NOMO-1 treated with dmso at 0.1 percent for 144 hours (cell line): ENCODE results near the gene SULT1C2.
"Not testable (repeated sequence)": the region's sequence is repeated elsewhere in the genome, so short reads cannot be mapped to it uniquely, and the experiment has no call there.

Source experiments
- DNase-seq: peaks from one replicate; lab custom pipeline; 2025; ENCODE audit not compliant: unreplicated experiment; lab: John Stamatoyannopoulos, UW

SULT1C2 gene

DNA sequence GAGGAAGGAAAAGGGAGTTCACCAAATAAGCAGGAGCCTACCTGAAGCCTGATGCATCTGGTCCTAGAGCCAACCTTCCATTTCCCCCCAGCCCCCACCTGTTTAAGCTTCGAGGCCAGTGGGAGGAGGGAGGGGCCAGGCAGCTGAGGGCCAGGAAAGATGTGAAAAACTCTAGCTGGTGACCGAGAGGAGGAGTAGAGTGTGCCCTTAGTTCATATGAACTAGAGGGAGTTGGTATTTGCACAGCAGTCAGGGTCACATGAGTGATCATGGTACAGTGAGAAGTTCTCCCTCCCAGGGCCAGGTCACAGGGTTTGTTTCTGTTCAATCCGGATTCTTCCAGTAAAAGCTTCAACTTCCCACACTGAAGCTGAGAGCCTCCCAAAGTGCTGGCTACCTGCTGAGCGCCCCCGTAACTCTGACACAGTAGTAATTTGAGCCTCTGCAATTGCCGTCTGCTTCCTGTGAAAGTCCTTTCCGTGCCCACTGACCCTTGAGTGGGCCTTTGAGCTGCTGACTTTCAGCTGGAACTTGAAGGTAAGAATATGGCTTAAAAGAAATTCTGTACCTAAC, at the start of gene SULT1C2:
TSS of gene SULT1C2 (plus strand) at position 362 of the 573 bp plus-strand sequence. CDS start 4,773 bp downstream, outside the sequence.
- no peak for DNase-seq

DNA sequence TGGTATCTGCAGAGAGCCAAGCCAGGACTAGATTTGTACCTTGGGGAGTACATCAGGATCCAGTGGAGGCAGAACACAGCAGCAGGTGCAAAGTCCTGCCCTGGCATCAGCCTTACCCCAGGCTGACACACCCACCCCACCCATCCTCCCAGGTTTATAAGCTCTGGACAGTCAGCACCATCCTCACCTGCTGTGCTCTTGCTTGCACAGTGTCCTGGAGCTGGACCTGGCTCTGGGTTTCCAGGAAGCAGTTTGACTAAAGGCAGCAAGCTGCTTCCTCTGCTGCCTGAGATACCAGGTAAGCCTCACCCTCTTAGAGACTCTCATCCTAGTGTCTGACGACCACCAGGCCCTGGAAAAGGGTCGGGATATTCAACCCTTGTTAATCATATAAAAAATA, 48.9 kb upstream of the SULT1C2 start, which contains the start of gene SULT1C3:
TSS of gene SULT1C3 (plus strand) at position 183 of the 400 bp plus-strand sequence. CDS start 7,227 bp downstream, outside the sequence.
- DNase-seq: no peak

DNA sequence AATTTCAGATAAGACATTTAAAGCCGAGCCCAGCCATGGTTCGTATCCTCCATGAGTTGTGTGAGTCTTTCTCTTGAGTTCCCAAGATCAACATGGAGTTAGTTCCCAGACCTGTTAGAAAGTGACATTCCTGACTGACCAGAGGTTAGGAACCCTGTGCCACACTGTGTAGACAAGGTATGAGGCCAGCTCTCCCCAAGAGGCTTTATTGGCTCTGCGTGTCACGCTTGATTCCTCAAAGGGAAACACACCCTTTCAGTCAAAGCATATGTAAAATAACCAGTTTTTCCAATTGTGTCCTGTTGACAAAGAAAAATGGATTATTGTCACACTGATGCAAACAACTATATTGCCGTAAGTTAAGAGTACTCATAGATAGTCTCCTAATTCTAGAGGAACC, 47.7 kb upstream of the SULT1C2 start:
- no peak for DNase-seq

DNA sequence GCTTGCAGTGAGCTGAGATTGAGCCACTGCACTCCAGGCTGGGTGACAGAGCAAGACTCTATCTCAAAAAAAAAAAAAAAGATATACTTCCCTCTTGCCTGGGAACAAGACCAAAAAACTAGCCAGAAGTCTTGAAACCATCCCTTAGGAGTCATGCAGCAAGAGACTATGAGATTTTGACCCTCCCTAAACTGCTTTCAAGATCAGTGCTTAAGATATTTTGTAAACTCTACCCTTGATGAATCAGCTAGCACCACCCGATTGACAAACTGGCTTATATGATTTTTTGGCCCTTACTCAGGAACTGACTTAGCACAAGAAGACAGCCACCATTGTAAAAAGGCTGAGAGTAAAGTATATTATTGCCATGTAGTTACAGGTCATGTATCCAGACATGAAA, 45.1 kb upstream of the SULT1C2 start:
- DNase-seq: no peak

DNA sequence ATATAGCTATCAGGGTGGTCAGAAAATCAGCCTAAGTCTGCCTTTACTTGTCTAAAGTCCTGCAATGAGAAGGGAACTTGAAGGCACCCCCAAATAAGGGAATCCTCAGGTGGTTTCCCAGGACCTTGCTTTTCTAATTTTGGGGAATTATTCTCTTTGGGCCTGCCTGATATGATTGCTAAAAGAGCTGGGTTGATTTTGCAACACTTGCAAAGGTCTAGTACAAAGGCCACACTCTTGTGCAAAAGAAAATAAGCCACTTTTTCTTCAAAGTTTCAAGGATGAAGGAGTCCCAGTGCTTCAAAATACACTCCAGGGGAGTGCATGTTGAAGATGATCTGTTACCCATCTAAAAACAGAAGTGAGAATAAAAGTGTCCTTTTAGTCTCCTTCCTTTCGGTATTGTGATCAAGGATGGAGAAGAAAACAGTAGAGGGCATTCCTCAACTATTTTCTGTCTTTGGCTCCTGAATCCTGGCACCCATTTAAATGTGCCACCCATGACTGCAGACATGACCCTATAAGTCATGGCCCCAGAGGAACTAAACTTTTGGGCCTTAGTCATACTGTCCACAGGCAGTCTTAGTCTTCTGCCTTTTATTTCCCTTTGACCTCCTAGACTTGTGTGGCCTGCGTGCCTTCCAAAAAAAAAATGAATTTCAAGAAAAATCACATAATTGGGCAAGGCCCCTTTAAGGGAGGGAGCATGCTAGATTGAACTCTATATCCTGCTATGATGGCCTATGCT, 43.9 kb upstream of the SULT1C2 start:
- DNase-seq: no peak

DNA sequence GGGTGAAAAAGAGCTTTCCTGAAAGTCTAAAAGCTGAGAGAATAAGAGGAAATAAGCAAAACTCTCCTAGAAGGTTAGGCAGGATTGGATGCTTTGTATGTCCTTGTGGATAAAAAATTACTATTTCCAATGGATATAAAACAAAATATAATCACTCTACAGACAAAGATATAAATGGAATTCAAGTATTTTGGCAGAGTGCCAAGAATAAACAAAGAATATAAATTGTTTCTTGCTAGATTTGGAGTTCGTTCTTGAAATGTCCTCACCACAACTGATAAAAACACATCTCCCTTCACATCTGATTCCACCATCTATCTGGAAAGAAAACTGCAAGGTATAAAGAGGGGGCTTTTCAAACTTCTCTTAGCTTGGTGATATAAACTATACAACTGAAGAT, 35.6 kb upstream of the SULT1C2 start:
- no peak for DNase-seq

DNA sequence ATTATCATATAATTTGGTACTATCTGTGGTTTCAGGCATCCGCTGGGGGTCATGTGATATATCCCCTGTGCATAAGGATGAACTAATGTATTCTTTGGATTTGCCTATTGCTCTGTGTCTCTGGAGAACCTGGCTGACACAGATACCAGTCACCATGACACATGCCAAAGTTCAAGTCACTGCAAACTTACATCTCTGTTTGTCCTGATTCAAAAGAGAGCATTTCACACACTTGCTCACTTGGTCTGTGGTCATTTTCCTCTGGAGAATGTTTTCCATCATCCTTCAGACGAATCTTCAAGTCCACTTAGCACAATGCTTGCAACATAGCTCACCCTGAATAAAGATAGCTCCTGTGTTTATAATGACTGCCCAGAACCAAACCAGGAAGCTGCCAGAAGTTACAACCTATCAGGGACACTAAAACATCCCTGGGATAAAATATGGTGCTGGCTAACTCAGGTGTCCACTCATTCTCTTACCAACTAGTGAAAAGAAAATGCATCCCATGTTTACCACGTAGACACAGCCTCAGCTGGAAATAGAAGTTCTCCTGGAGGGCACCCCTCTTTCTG, 30.9 kb upstream of the SULT1C2 start:
- DNase-seq: no peak

DNA sequence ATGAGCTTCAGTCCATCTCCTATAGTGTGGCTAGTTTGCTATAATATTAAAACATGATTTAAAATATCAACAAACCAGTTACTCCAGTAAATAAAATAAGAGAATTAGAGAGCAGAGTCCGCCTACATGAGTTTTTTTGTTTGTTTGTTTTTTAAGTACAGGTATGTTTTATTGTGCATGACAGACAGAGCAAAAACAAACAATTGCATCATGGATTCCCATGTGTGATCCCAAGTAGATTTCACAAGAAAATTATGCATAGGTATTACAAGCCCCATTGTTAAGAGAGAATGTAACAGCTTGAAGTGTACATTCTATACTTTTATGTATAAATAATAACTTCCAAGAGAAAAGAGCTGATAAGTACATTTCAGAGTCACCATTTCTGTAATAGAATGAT, 27.9 kb upstream of the SULT1C2 start:
- no peak for DNase-seq

DNA sequence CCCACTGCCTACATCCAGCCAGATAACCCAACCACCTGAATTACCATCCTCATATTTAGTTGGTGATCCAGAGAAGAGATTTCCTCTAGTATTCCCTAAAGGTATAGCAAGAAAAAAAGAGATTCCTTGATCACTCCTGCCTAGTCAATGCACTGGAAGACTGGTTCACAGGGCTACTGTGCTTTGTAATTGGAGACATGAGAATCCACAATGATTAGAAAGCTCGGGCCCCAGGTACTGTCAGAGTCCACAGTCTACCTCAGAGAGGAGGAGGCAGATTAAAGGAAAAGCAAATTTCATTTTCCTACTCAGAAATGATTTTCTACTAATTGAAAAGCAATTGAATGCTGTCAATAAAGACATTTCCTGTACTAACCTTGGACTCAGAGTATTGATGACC, 26.7 kb upstream of the SULT1C2 start:
- no peak for DNase-seq

DNA sequence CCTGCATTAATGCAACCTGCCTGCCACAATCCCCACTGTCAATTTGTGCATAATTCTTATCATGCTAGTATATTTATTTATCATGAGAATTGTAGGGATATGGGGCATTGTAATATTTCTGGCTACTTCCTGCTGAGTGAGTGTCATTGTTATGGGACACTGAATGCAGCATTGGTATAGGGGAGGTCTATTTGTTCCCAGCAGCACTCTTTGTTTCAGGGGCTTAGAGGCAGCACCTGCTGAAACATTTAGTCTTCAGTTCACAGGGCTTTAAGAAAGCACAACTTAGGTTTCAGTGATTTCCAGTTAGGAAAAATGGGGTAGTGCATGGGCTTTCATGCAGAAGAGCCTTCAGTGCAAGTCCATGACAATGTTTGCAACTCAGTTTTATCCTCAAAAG, 25.3 kb upstream of the SULT1C2 start:
- DNase-seq: no peak

DNA sequence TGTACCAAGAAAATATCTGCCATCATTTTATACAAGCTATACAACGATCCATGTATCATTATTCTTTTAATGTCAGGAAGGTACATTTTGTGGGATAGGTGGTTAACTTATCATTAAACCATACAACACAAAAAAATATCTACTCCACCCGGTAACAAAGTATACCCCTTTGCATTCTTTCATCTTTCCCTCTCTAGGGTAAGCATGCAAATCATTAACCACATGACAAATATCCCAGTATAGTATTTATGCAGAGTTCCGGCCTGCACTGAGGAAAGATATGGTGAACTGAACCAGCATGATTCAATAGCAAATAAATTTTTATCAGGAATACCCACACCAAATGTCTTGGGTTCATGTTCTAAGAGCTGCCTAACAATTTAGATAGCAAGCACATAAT, 22.5 kb upstream of the SULT1C2 start:
- no peak for DNase-seq

DNA sequence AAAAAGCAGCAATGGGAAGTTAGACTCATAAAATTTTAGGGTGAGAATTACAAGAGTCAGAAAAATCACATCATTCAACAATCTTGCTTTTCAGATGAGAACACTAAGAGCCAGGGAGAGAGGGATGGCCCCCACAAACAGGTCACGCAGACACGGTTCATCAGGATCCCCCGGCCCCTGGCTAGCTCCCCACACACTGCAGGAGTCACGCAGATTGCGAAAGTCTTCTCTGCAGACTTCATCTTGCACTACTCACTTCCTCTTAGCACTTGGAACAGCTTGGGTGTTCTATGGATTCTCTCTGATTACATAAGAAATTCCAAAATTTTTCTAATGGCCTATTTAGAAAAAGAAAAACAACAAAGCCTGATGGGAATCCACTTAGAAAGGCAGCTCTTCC, 21.6 kb upstream of the SULT1C2 start:
- peak; percentile 3 for DNase-seq

DNA sequence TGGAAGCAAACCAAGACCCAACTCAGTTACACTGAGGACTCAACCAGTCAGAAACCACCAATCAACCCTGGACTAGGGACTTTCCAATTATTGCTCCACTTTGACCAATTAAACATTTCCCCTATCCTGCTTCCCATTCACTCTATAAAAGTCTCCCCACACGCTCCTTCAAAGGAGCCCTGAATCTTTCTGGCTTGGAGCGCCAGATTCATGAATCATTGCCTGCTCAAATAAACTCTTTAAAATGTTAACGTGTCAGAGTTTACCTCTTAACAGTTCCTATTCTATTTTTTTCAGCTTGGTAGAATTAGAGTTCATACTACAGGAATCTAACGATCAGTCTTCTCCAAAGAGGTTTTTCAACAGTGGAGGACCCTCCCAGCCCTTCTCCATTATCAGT, 20.7 kb upstream of the SULT1C2 start:
- DNase-seq: no peak

DNA sequence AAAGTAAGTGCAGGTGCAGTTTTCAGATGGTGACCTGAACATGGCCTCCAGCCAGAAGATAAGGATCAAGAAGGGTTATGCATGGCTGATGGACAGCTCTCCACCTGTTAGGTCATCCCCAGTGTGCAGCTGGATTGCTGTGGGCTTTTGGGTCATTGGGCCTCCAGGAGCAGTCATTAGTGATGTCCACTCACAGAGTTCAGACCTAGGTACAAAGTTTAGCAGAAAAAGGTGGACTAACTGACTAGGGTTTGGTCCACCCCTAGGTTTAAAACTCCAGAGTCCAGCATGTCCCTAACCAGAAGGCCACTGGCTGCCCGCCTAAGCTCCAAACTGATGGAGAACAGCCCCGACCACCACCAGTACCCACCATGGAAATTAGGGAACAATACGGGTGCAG, 18.3 kb upstream of the SULT1C2 start:
- no peak for DNase-seq

DNA sequence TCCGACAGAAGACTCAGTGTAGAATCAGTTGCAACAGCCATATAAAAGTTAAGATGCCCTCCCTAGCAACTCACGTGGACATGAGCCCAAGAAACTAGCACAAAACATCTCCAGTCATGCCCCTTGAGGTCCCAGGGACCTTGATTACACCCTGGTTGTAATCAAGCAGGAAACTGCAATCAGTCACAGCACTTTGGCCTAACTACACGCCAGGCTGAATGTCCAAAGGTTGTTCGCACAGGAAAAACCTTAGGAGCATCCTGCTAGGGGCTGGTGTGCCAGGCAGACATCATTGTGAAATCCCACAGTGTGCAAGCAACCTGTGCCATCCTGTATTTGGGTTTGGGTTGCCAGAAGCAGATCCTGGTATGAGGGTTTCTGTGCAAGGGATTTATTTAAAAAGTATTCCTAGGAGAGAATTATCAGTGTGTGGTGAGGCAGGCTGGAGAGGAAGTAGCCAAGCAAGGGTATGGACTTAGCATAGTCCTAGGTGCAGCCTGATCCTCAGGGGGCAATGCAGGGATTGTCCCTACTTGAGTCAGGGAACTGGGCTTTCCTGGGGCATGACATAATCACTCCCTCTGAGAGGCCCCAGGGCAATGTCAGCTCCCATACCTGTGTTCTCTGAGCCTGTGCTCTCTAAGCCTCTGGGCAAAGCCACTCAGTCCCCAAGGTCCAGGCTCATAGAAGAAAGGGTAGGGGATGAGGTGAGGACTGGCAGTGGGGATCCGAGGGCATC, 17.8 kb upstream of the SULT1C2 start:
- DNase-seq: no peak

DNA sequence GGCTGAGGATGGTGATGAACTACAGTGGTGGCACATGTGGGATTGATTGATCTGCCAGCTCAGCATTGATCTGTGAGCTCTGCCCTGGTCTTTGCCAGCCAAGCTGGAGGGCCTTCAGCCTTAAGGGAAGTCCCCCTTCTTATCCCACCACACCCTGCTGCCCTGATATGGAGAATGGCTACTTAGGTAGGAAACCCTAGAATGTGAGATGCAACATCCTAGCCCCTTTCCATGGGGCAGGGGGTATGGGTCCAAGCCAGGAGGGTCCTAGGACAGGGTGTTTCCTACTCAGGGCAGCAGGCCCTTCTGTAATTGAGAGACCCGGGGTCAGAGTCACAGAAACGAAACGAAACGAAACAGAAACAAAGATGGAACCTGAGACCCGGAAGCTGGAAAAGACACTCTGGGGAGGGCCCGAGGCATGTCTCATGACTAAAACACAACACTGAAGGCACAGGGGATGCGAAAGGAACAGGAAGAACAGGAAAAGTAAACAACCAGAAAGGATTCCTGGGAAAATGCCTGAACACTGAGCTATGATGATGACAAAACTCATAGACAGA, 16.9 kb upstream of the SULT1C2 start:
- DNase-seq: no peak

DNA sequence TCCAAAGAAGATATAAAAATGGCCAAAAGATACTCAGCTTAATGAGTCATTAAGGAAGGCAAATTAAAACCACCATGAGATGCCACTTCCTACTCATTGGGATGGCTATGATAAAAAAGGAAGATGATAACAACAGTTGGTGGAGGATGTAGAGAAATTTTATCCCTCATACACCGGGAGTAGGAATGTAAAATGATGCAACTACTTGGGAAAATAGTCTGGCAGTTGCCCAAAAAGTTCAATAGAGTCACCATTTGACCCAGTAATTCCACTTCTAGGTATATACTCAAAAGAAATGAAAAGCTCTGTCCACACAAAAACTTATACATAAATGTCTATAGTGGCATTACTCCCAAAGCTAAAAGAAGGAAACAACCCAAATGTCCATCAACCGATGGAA, 10.1 kb upstream of the SULT1C2 start:
- no peak for DNase-seq

DNA sequence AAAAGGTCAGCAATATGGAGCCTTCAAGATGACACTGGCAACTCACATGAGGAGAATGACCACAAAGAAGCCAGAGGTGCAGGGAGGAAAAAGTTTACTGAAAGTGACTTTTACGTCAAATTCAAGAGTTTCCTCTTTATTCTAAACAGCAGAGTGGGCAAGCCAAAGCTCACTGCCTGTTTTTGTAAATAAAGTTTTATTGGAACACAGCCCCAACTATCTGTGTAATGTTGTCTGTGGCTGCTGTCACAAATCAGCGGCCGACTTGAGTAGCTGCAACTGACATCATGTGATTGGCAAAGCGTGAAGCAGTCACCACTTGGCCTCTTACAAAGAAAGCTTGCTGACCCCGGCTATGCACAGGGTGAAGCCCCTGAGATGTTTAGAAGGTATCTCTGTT, 9.2 kb upstream of the SULT1C2 start:
- DNase-seq: no peak

DNA sequence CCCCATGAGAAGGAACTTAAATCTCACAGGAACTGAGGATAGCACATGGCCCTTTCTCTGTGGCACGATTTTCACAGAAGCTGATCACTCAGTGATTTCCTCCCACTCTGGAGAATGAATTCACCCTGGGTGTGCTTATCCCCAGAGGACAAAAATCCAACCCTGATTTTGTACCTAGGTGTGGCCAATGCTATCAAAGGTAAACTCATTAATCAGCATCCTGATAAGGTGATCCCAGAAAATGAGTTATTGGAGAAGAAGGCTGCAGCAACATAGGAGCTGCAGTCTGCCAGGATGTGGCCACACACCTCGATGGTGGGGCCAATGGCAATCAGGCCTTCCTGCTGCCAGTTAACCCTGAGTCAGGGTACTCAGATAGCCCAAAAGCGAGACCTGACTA, 8.2 kb upstream of the SULT1C2 start:
- DNase-seq: no peak

DNA sequence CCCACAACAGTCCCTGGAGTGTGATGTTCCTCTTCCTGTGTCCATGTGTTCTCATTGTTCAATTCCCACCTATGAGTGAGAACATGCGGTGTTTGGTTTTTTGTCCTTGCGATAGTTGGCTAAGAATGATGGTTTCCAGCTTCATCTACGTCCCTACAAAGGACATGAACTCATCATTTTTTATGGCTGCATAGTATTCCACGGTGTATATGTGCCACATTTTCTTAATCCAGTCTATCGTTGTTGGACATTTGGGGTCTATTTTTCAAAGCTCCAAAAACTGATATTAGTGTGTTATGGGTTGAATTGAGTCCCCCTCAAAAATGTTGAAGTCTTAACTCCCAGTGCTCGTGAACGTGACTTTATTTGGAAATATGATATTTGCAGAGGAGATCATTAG, 4.1 kb upstream of the SULT1C2 start:
- DNase-seq: not testable (repeated sequence)

DNA sequence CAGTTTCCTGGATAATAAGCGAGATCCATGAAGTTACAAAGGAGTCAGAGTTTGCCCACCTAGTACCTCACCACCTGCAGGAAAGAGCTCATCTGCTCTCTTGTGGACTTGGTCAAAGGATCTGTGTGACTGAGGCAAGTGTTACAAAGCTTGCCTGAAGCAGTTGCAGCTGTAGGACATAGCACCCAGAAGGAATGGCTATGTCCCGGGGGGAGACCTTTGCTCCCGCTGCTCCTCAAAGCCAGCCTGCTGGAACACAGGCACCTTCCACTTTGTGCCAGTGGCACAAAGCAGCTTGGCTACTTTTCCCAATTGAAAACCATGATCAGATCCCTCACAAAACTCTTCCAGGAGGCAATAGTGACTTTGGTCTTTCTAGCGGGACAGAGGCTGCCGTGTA, 3.1 kb upstream of the SULT1C2 start:
- no peak for DNase-seq

DNA sequence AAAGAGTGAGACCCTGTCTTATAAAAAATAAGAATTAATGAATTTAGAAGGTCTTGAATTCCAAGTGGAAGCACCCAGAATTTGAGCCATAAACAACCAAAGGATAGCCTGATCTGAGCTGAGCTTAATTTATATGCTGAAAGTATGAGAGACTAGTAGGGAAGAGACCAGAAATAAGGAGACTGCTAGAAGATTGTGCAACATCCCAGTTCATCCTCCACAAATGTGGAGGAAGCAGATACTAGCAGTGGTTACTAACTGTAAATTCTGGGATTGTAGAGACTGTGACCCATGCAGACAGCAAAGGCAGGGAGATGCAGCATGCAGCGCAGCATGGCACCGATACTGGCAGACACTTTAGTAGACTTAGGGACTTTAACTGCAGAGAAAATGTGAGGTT, 1.5 kb upstream of the SULT1C2 start:
- DNase-seq: no peak
